ENCODE measurements around the gene TMEM266. TPM values are rescaled to one million over a fixed set of nuclear protein-coding genes. Genes with fewer than 3 reads are reported as not detected.

The TMEM266 gene
- total RNA-seq, 4 donors from 2014 or later, result 0.27 to 2.7 (median 1.5) TPM

DNA sequence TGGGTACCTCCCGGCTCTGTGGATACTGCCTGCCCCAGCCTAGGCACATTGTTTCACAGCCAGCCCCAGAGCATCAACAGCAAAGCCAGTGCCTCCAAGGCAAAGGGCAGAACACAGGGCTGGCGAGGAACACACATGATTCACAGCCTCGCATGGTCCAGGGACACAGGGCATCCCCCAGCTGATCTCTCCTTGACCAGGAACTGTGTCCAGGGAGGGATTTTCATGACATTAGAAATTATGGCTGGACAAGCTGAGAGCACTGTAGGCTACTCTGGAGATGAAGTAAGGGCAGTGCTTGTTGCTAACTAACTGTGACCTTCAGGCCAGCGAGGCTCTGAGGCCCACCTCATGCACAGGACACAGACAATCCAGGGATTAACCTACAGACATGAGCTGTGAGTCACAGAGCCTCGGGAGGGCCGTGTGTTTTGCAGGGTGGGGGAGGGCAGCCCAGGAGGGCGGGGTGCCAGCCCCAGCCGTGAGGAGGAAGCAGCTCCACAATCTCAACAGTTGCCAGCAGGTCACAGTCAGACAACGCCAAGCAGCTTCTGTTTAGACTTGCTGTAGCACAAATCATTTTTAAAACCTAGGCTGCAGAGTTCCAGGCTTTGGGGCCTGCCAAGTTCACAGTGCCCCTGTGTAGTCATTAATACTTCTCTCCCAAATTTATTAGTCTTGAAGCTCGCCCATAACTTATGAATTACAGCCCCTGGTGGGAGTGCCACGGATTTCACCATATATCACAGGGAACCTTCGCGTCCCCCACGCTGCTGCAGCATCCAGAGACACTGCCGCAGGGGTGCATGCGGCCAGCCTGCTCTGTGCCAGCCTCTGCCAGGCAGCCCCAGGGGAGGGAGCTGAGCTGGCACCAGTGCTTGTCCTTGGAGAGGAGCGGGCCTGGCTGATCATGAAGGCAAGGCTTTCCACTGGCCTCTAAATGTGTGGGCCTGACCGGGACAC is 136.8 kb downstream of the TMEM266 start:
- peak in 1 of 2 donors; percentile 74 for DNase-seq (ENCODE audit: low spot score in 2 of 2)
- no peak overlapping the region for H3K4me3 ChIP-seq (ENCODE audit: low read depth, poor library complexity, severe bottlenecking)
- intact Hi-C loops (cut with DNase I; ENCODE audit: low total_unique reads), result no loop called here
- TF ChIP-seq, protein P1, sequence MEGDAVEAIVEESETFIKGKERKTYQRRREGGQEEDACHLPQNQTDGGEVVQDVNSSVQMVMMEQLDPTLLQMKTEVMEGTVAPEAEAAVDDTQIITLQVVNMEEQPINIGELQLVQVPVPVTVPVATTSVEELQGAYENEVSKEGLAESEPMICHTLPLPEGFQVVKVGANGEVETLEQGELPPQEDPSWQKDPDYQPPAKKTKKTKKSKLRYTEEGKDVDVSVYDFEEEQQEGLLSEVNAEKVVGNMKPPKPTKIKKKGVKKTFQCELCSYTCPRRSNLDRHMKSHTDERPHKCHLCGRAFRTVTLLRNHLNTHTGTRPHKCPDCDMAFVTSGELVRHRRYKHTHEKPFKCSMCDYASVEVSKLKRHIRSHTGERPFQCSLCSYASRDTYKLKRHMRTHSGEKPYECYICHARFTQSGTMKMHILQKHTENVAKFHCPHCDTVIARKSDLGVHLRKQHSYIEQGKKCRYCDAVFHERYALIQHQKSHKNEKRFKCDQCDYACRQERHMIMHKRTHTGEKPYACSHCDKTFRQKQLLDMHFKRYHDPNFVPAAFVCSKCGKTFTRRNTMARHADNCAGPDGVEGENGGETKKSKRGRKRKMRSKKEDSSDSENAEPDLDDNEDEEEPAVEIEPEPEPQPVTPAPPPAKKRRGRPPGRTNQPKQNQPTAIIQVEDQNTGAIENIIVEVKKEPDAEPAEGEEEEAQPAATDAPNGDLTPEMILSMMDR (IDR thresholded peaks at IDR 0.05), result no peak
- TF ChIP-seq POLR2A (IDR thresholded peaks at IDR 0.05), result no peak
- WGBS, 2 donors, result 24 to 30% methylated on average over 18 of the region's 18 CpGs

DNA sequence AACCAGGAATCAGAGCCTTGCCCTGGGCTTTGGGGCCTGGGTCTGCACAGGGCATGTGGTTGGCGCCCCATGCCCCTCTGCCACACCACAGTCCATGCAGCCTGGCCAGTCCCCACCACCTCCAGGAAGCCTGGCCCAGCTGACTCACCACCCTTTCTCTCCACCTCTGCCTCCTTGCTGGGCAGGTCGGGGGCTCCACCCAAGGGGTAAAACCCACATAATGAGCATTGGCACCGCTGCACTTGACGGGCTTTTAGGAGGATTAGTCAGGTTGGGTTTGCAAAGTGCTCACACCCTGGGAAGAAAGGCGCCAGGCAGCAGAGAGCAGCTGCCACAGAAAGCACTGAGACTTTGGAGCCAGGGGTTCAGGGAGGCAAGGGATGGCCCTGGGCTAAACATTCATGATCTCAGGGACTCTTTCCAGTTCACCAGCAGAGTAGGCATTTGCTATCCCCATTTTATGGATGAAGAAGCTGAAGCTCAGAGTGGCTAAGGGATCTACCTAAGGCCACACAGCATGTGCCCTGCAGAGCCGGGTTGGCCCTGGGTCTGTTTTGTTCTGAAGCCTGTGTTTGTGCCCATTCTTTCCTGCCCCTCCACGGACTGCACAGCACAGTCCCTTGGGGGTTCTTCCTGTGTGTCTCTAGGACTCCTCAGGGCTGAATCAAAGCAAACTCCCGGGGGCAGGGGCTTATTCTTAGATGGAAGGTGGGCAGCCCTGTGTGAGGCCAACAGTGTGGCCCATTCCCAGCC is 138.1 kb downstream of the TMEM266 start:
- intact Hi-C loops (cut with DNase I; ENCODE audit: low total_unique reads), result no loop called here
- no peak for TF ChIP-seq POLR2A (IDR thresholded peaks at IDR 0.05)
- TF ChIP-seq, protein P1 (IDR thresholded peaks at IDR 0.05), result no peak
- DNase-seq (ENCODE audit: low spot score in 2 of 2), result peak in 1 of 2 donors; percentile 82
- H3K4me3 ChIP-seq (ENCODE audit: low read depth, poor library complexity, severe bottlenecking), result no peak overlapping the region
- WGBS, 2 donors, result 59 to 61% methylated on average over 7 to 8 of the region's 8 CpGs

DNA sequence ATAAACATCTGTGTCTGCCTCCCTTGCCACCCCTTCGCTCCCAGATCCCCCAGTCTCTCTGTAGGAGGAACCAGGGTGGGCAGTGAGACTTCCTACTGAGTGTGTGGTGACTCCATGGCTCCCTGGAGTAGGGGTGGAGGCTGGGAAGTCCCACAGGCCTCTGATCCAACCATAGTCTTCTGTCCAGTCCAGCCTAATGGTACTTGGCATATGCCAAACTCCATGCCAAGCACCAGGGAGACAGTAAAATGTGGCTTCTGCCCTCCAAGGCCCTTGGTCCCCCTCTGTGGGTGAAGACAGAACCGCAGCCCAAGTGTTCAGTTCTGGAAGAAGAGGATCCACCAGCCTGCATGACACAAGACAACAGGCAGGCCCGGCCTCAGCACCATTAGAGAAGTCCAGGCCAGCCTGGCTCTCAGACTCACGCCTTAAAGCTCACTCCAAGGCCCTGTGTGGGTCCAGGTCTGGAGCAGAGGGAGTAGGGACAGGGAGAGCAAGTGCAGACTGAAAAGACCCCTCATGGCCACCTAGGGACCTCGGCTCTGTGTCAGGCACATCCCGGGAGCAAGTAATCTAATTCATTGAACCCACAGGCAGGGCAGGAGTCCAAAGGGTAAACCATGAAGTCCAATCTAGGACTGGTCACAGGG is 138.8 kb downstream of the TMEM266 start:
- WGBS, 2 donors, result 92 to 96% methylated on average over 6 of the region's 6 CpGs
- DNase-seq (ENCODE audit: low spot score in 2 of 2), result no peak
- intact Hi-C loops (cut with DNase I; ENCODE audit: low total_unique reads), result no loop called here
- no peak for TF ChIP-seq POLR2A (IDR thresholded peaks at IDR 0.05)
- TF ChIP-seq, protein P1 (IDR thresholded peaks at IDR 0.05), result no peak
- H3K4me3 ChIP-seq (ENCODE audit: low read depth, poor library complexity, severe bottlenecking), result no peak overlapping the region

DNA sequence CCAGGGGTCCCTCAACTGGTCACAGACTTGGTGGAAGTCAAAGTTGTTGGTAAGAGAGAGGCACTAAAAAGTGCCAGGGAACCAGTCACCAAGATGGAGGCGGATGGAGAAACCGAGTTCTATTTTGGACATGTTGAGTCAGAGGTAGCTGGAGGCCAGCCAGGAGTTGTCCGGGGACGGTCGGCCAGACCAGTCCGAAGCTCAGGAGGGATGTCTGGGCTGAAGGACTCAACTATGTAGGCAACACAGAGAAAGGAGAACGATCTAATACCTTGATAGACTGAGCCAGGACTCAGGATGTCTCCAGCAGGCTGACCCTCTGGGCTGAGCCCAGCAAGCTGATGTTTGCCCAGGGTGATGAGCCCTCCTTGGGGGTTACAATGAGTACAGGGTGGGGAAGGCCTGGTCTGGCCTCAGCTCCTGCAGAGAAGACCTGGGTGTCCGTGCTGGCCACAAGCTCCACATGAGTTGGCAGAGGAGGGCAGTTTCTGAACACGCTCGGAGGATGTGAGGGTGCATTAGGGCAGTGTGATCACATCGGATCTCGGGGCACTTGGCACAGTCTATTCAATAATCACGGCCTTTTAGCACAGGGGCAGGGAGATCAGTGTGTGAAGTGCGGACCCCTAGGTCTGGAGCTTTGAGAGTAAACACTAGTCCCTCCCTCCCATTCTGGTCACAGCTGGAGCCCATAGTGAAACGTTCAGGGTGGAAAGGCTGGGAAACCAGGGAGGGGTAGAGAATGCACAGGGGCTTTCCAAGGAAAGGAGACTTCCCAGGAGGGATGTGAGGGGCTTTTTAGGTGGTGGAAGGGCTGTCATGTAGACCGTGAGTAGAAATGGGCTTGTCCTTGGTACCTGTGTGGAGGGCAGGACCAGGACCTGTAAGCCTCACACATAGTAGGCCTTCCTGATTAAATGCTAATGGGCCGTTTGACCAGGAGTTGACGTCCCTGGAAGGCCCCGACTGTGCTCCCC is 139.6 kb downstream of the TMEM266 start:
- no peak for TF ChIP-seq POLR2A (IDR thresholded peaks at IDR 0.05)
- TF ChIP-seq, protein P1 (IDR thresholded peaks at IDR 0.05), result no peak
- WGBS, 2 donors, result 63 to 67% methylated on average over 18 to 19 of the region's 19 CpGs
- H3K4me3 ChIP-seq (ENCODE audit: low read depth, poor library complexity, severe bottlenecking), result no peak overlapping the region
- DNase-seq (ENCODE audit: low spot score in 2 of 2), result peak in 1 of 2 donors; percentile 86
- intact Hi-C loops (cut with DNase I; ENCODE audit: low total_unique reads), result no loop called here

DNA sequence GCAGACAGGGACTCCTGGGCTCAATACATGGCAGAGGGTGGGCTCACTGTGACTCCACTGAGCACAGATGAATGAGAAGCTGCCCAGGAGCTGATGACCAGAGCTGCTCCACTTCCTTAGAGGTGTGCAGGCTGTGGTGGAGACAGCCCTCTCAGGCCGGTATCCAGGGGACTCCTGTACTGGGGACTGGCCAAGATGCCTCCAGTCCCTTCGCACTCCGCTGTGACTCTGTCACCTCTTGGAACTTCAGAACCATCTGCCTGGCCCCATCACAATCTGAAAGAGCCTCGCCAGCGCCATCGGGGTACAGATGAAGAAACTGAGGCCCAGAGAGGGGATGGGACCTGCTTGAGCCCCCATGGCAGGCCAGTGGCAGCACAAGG is 140.3 kb downstream of the TMEM266 start:
- intact Hi-C loops (cut with DNase I; ENCODE audit: low total_unique reads), result no loop called here
- TF ChIP-seq POLR2A (IDR thresholded peaks at IDR 0.05), result no peak
- TF ChIP-seq, protein P1 (IDR thresholded peaks at IDR 0.05), result no peak
- peak in 1 of 2 donors; percentile 80 for DNase-seq (ENCODE audit: low spot score in 2 of 2)
- no peak overlapping the region for H3K4me3 ChIP-seq (ENCODE audit: low read depth, poor library complexity, severe bottlenecking)
- 92 to 97% methylated on average over 6 of the region's 6 CpGs for WGBS, 2 donors

Measured in lower leg skin (tissue), 4 donors.